Activated B cell treated with CpG ODN at 0.5 μM for 24 hours (primary cell): ENCODE data around the gene CPSF6. TPM values are rescaled to one million over a fixed set of nuclear protein-coding genes. Genes with fewer than 3 reads are reported as not detected.

Experiments used
- ATAC-seq: fragments of 200-7000 bp; cut with Tn5 transposase; one replicate; pipeline ENCODE4 v1.10.0; 2021; ENCODE audit warnings: low read depth, mild to moderate bottlenecking, moderate library complexity
- CTCF ChIA-PET: fragments of 350-600 bp; sonication (Branson Sonifier 250); formaldehyde crosslinking; loops from one replicate; lab custom pipeline; 2021; ENCODE audit warnings: antibody characterized with exemption; lab: Charles Lee
- POLR2A ChIA-PET: fragments of 350-600 bp; sonication (Branson Sonifier 250); formaldehyde crosslinking; loops from one replicate; lab custom pipeline; 2021; ENCODE audit warnings: antibody characterized with exemption; lab: Charles Lee
- DNase-seq: peaks from one replicate; pipeline ENCODE4 v3.0.0; 2022
- H3K27ac Mint-ChIP-seq: one replicate; pipeline ENCODE4 v1.8.0; 2020; ENCODE audit warnings: mixed read lengths
- H3K27me3 Mint-ChIP-seq: one replicate; pipeline ENCODE4 v1.8.0; 2021; ENCODE audit warnings: mixed read lengths
- H3K36me3 Mint-ChIP-seq: one replicate; pipeline ENCODE4 v1.8.0; 2021; ENCODE audit warnings: low read depth, mixed read lengths
- H3K4me1 Mint-ChIP-seq: one replicate; pipeline ENCODE4 v1.8.0; 2021; ENCODE audit warnings: mixed read lengths
- H3K4me3 Mint-ChIP-seq: one replicate; pipeline ENCODE4 v1.8.0; 2020; ENCODE audit warnings: mild to moderate bottlenecking, mixed read lengths
- H3K9me3 Mint-ChIP-seq: one replicate; pipeline ENCODE4 v1.8.0; 2020; ENCODE audit warnings: mixed read lengths
- intact Hi-C: fragments of 100-400 bp; cut with micrococcal nuclease; formaldehyde crosslinking; loops from one replicate; pipeline ENCODE4 v1.15.1; 2024
- total RNA-seq: library from RNA; stranded (reverse); gene quantifications from 2 replicates; pipeline ENCODE4 v1.2.3, GENCODE V29; 2022
- TF ChIP-seq, protein P1 (sequence below): fragments of 200-600 bp; IDR thresholded peaks from one replicate; pipeline ENCODE4 v1.8.0; 2022; ENCODE audit warnings: antibody characterized with exemption, mild to moderate bottlenecking

CPSF6 gene
- total RNA-seq, 1 donor from 2014 or later = 104 TPM

DNA sequence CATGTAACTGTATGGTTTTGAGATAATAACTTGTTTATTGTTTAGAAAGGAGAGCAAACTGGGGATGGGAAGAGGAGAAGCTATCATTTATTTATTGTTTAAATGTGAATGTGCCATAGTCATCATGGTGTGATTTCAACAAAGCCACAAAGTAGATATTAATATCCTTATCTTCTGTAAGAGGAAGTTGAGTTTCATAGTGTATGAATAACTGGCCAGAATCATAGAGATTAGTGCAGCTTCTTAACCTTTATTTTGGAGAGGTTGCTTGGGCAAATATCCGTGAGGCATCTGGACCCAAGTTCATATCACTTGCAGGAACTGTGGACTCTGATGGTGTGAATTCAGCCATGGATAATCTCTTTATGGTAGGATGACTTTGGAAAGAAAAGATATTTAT lies 82.0 kb downstream of the CPSF6 start:
- TF ChIP-seq, protein P1, sequence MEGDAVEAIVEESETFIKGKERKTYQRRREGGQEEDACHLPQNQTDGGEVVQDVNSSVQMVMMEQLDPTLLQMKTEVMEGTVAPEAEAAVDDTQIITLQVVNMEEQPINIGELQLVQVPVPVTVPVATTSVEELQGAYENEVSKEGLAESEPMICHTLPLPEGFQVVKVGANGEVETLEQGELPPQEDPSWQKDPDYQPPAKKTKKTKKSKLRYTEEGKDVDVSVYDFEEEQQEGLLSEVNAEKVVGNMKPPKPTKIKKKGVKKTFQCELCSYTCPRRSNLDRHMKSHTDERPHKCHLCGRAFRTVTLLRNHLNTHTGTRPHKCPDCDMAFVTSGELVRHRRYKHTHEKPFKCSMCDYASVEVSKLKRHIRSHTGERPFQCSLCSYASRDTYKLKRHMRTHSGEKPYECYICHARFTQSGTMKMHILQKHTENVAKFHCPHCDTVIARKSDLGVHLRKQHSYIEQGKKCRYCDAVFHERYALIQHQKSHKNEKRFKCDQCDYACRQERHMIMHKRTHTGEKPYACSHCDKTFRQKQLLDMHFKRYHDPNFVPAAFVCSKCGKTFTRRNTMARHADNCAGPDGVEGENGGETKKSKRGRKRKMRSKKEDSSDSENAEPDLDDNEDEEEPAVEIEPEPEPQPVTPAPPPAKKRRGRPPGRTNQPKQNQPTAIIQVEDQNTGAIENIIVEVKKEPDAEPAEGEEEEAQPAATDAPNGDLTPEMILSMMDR = no peak
- DNase-seq (no peak), ATAC-seq (no peak)
- ChIA-PET CTCF (no interaction called here), POLR2A (no interaction called here)
- H3K36me3 Mint-ChIP-seq = no peaks in the 10 kb centered on the region
- H3K27me3 Mint-ChIP-seq = peaks cover 10% of the 10 kb centered on the region
- intact Hi-C loops = no loop called here
- no peak overlapping the region for H3K27ac Mint-ChIP-seq
- H3K4me3 Mint-ChIP-seq = no peak overlapping the region
- H3K4me1 Mint-ChIP-seq = peaks cover 15% of the 10 kb centered on the region
- H3K9me3 Mint-ChIP-seq = peaks cover 4% of the 10 kb centered on the region

Other genes with a start within 250 kb of the CPSF6 start
- gene LYZ, start 108.8 kb downstream of the CPSF6 start, total RNA-seq = 4.0 and 5.3 TPM in 2 replicates
- gene YEATS4, start 120.2 kb downstream of the CPSF6 start, total RNA-seq = 14.9 and 19.3 TPM in 2 replicates
- gene FRS2, start 230.8 kb downstream of the CPSF6 start, total RNA-seq = 23.2 and 23.8 TPM in 2 replicates